K562 (cell line): ENCODE data around the gene KCNMB2. TPM values are rescaled to one million over a fixed set of nuclear protein-coding genes. Genes with fewer than 3 reads are reported as not detected.

Experiments
- ATAC-seq: fragments of 200-7000 bp; cut with Tn5 transposase; 3 replicates; pipeline ENCODE4 v1.9.1; 2020; ENCODE audit warnings: moderate library complexity
- BruUV-seq: library from RNA; stranded (reverse); fragments of 400-500 nt; replicated peaks from 2 replicates; lab custom pipeline; 2021; lab: Mats Ljungman, UMichigan
- CTCF ChIA-PET: fragments of 300-600 bp; formaldehyde crosslinking; extraction: SDS; loops from one replicate; lab custom pipeline; 2021; ENCODE audit warnings: low intra/inter-chr PET ratio; lab: Yijun Ruan, JAX
- POLR2A ChIA-PET: fragments of 300-600, 350-650 bp; sonication (Branson Sonifier 250); formaldehyde crosslinking; extraction: SDS; loops from one replicate; lab custom pipeline; 2021; ENCODE audit warnings: antibody characterized with exemption, inconsistent platforms; lab: Yijun Ruan, JAX
- DNase-seq, 4 experiments: peaks; one replicate each; pipeline versions ENCODE4 v3.0.0 to v3.0.0-alpha.2; 2011 to 2018; ENCODE audit warnings: low spot score in 3 of 4, mixed read lengths in 3 of 4; ENCODE audit errors: extremely low read depth in 1 of 4
- FAIRE-seq: peaks from 2 replicates; lab custom pipeline; 2011; peaks lifted over from hg19 to GRCh38; lab: Jason Lieb, UNC
- H2AFZ ChIP-seq: 2 replicates; pipeline ENCODE4 v1.6.0; 2011; ENCODE audit warnings: low read depth, low read length, control low read depth, inconsistent platforms
- H3K27ac ChIP-seq: fragments of 200-600 bp; 3 replicates; pipeline ENCODE4 v1.8.0; 2011; ENCODE audit warnings: low read depth, mild to moderate bottlenecking, control low read depth, inconsistent platforms, low read length, moderate library complexity, mixed read lengths; ENCODE audit errors: extremely low read depth
- H3K27me3 ChIP-seq, 2 experiments: fragments of 300-600 bp in 1 of 2; 2 replicates in 1 of 2; 3 replicates in 1 of 2; pipeline versions ENCODE4 v1.6.0 to v1.8.0; 2011; ENCODE audit warnings: inconsistent platforms in 2 of 2, low read length in 2 of 2, mild to moderate bottlenecking in 1 of 2, mixed read lengths in 1 of 2, moderate library complexity in 1 of 2; ENCODE audit not compliant: control insufficient read depth in 2 of 2, insufficient read depth in 2 of 2
- H3K36me3 ChIP-seq: fragments of 300-600 bp; 3 replicates; pipeline ENCODE4 v1.8.0; 2011; ENCODE audit warnings: mild to moderate bottlenecking, low read length, inconsistent platforms; ENCODE audit not compliant: control insufficient read depth, insufficient read depth
- H3K4me1 ChIP-seq, 2 experiments: fragments of 200-600 bp in 1 of 2; replicated peaks in 1 of 2; 2 replicates in 1 of 2; 3 replicates in 1 of 2; pipeline versions ENCODE4 v1.5.1 to v1.8.0; 2011; ENCODE audit warnings: inconsistent platforms in 2 of 2, low read length in 2 of 2, mild to moderate bottlenecking in 1 of 2, mixed read lengths in 1 of 2, moderate library complexity in 1 of 2; ENCODE audit not compliant: control insufficient read depth in 2 of 2, insufficient read depth in 2 of 2
- H3K4me2 ChIP-seq: 2 replicates; pipeline ENCODE4 v1.6.1; 2011; ENCODE audit warnings: low read length, control low read depth, inconsistent platforms, mixed read lengths; ENCODE audit not compliant: insufficient read depth
- H3K4me3 ChIP-seq: fragments of 200-600 bp; sonication (generic), shearing (Covaris generic); 2 replicates; pipeline ENCODE4 v1.5.1; 2016; ENCODE audit warnings: control low read depth, inconsistent platforms
- H3K79me2 ChIP-seq: fragments of 200-600 bp; 3 replicates; pipeline ENCODE4 v1.8.0; 2011; ENCODE audit warnings: low read length, inconsistent platforms; ENCODE audit not compliant: control insufficient read depth, insufficient read depth
- H3K9ac ChIP-seq, 2 experiments: 2 replicates each; pipeline versions ENCODE4 v1.6.0 to v1.6.1; 2011; ENCODE audit warnings: low read depth in 2 of 2, low read length in 2 of 2, control low read depth in 1 of 2, inconsistent platforms in 1 of 2, mild to moderate bottlenecking in 1 of 2, mixed read lengths in 1 of 2; ENCODE audit not compliant: insufficient read depth in 1 of 2
- H3K9me1 ChIP-seq: one replicate; pipeline ENCODE4 v1.6.0; 2011; ENCODE audit warnings: inconsistent platforms, mild to moderate bottlenecking, low read length, moderate library complexity; ENCODE audit not compliant: control insufficient read depth, insufficient read depth
- H3K9me3 ChIP-seq: replicated peaks from 2 replicates; pipeline ENCODE4 v1.5.1; 2011; ENCODE audit warnings: low read depth, low read length, inconsistent platforms; ENCODE audit not compliant: control insufficient read depth, insufficient read depth
- H4K20me1 ChIP-seq: replicated peaks from 2 replicates; pipeline ENCODE4 v1.6.1; 2011; ENCODE audit warnings: low read length, inconsistent platforms, mixed read lengths; ENCODE audit not compliant: control insufficient read depth, insufficient read depth
- FOXA3 ChIP-seq, 2 experiments: fragments of 450-650 bp in 1 of 2; sonication (generic) in 1 of 2; formaldehyde crosslinking; IDR thresholded peaks in 1 of 2; conservative IDR thresholded peaks in 1 of 2; 2 replicates each; pipeline versions ENCODE4 v1.4.0 to v1.8.0; 2020 to 2022; ENCODE audit warnings: mild to moderate bottlenecking in 2 of 2, missing genetic modification reagents in 1 of 2
- MEF2D ChIP-seq: conservative IDR thresholded peaks from 2 replicates; pipeline ENCODE4 v1.6.1; 2016; ENCODE audit warnings: low read depth, missing genetic modification characterization, missing compliant biosample characterization
- SMARCC2 ChIP-seq: fragments of 450-650 bp; IDR thresholded peaks from 2 replicates; pipeline ENCODE4 v1.6.1; 2017; ENCODE audit warnings: antibody characterized with exemption, moderate library complexity, mild to moderate bottlenecking, low read depth
- SOX6 ChIP-seq: fragments of 450-650 bp; IDR thresholded peaks from 2 replicates; pipeline ENCODE4 v1.6.1; 2014; ENCODE audit warnings: mild to moderate bottlenecking
- WGBS: fragments of 100-300 bp; shearing (Covaris generic); methylation state at CpG from one replicate; pipeline ENCODE4 v1.1.6; 2016; ENCODE audit warnings: low coverage, mixed read lengths; ENCODE audit not compliant: insufficient coverage; ENCODE audit errors: missing lambda C conversion rate; 5-methylcytosine and 5-hydroxymethylcytosine counted together
- in situ Hi-C: fragments of 300-500 bp; cut with MboI; formaldehyde crosslinking; loops from 4 replicates; pipeline ENCODE4 v1.15.0; 2018; ENCODE audit warnings: inconsistent platforms, mixed read lengths
- intact Hi-C: fragments of 100-400 bp; cut with micrococcal nuclease; formaldehyde crosslinking; loops from 2 replicates; pipeline ENCODE4 v1.14.2; 2022
- polyA plus RNA-seq, 8 experiments: library from polyadenylated mRNA; depleted of rRNA in 4 of 8; stranded (reverse) in 5 of 8; unstranded in 3 of 8; fragments of >200 nt; fragmentation: Nextera tagmentation in 2 of 8; fragmentation: Illumina TruSeq in 1 of 8; extraction: Ambion mirVana in 2 of 8; extraction: Trizol in 1 of 8; gene quantifications; 2 replicates each; pipeline versions ENCODE4 v1.2.1 to v1.2.3, GENCODE V29; 2011 to 2014; ENCODE audit warnings: inconsistent platforms in 1 of 8, missing spikeins in 1 of 8
- total RNA-seq, 7 experiments: library from RNA; depleted of rRNA in 6 of 7; stranded (reverse); fragments of >200 nt in 6 of 7; fragmentation: Illumina TruSeq in 2 of 7; extraction: Trizol in 2 of 7; gene quantifications; 2 replicates each; pipeline versions ENCODE4 v1.2.1 to v1.2.3, GENCODE V29; 2011 to 2021; ENCODE audit warnings: low replicate concordance in 1 of 7

KCNMB2 gene
- total and polyA plus RNA-seq, 9 of the 15 experiments (the other 6 are each of a cell fraction or from before 2014, with no cell fraction given) = 0.04 to 0.15 TPM; not detected in 7

DNA sequence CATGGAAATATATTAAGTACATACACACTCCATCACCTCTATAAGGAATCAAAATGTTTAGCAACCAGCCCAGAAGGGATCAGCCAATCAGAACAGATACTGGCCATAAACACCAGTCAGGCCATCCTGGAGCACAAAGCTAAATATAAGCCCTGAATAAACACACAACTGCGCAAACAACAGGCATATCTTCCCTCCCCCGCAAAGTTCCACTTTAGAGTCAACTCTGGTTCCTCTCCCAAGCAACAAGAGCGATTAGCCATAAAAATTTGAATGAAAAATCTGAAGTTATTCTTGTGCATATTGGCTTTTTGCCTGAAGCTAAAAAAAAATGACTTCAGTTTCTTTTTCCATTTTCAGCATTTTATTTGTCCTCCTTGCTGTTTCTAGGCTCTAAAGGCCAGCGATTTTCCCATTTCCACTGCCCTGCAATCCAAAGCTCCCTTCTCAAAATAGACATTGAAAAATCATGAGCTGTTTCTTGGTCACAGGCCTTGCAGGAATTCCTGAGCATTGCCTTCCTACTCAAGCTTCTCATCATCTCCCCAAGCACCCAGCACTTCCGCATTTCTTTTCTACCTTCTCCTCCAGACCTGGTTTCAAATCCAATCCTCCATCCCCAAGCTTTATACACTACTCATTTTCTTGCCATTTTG, 287.5 kb downstream of the KCNMB2 start:
- in situ Hi-C loops (no loop called here), intact Hi-C loops (no loop called here)
- Histone ChIP-seq H3K9me1 (no peaks in the 10 kb centered on the region), H3K27ac (no peak overlapping the region), H2AFZ (no peak overlapping the region), H3K27me3 (no peaks in the 10 kb centered on the region), H3K36me3 (no peaks in the 10 kb centered on the region), H3K79me2 (no peaks in the 10 kb centered on the region), H3K9ac (no peak overlapping the region), H3K4me2 (no peak overlapping the region), H3K4me3 (no peak overlapping the region), H3K4me1 (no peaks in the 10 kb centered on the region), H3K9me3 (no peaks in the 10 kb centered on the region), H4K20me1 (no peaks in the 10 kb centered on the region)
- ATAC-seq = no peak
- CTCF ChIA-PET = no interaction called here
- DNase-seq = peak in 2 of 4 experiments; percentile 4 to 9
- FAIRE-seq = peak; percentile 66
- TF ChIP-seq SOX6 = peak; percentile 73
- peak in 1 of 2 experiments; percentile 58; a peak in 2 of 4 replicates for TF ChIP-seq FOXA3 (CRISPR knock-in tag; conservative IDR thresholded peaks at IDR 0.05 in 1 of 2, IDR thresholded peaks at IDR 0.05 in 1 of 2)
- no peak for TF ChIP-seq SMARCC2
- 0 out of 2 replicates have a peak, but pooled peaks have one; percentile 29 for TF ChIP-seq MEF2D (tag)
- no TSS peak for BruUV-seq
- POLR2A ChIA-PET = interaction anchor here (0.8 to 1.4 kb wide), 3 partner anchors 12 to 36 kb away, joined by 3 to 4 read pairs (median 3); no protein-coding TSS in a partner anchor
- 4% methylated on average over 5 of the region's 5 CpGs for WGBS
